ENCODE data around the gene ERBB4.

ERBB4 gene

DNA sequence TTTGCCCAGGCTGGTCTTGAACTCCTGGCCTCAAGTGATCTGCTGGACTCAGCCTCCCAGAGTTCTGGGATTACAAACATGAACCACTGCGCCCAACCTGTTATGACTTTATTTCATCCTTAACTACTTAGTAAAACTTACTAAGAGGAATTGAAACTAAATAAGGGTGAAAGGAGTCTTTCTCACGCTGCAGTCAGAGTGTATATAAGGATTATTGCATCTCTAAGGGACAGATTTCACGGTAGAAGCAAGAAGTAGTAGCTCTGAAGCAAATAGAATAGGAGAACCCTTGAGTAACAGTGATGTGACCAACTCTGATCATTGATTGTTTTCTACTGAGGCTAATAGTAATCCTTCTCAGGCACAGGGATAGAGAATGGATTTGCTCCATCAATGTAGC, 1022.1 kb downstream of the ERBB4 start:
- no peaks in the 10 kb centered on the region for H3K27me3 ChIP-seq
- no peaks in the 10 kb centered on the region; the same call in 1 of the 2 replicates for H3K36me3 ChIP-seq
- no peak for DNase-seq
- H3K4me3 ChIP-seq (ENCODE audit: low read depth, low read length), result no peak overlapping the region
- TF ChIP-seq, protein P1, sequence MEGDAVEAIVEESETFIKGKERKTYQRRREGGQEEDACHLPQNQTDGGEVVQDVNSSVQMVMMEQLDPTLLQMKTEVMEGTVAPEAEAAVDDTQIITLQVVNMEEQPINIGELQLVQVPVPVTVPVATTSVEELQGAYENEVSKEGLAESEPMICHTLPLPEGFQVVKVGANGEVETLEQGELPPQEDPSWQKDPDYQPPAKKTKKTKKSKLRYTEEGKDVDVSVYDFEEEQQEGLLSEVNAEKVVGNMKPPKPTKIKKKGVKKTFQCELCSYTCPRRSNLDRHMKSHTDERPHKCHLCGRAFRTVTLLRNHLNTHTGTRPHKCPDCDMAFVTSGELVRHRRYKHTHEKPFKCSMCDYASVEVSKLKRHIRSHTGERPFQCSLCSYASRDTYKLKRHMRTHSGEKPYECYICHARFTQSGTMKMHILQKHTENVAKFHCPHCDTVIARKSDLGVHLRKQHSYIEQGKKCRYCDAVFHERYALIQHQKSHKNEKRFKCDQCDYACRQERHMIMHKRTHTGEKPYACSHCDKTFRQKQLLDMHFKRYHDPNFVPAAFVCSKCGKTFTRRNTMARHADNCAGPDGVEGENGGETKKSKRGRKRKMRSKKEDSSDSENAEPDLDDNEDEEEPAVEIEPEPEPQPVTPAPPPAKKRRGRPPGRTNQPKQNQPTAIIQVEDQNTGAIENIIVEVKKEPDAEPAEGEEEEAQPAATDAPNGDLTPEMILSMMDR (IDR thresholded peaks at IDR 0.05; ENCODE audit: low read depth, low read length), result no peak
- no peaks in the 10 kb centered on the region for H3K9me3 ChIP-seq
- no peaks in the 10 kb centered on the region for H3K4me1 ChIP-seq

DNA sequence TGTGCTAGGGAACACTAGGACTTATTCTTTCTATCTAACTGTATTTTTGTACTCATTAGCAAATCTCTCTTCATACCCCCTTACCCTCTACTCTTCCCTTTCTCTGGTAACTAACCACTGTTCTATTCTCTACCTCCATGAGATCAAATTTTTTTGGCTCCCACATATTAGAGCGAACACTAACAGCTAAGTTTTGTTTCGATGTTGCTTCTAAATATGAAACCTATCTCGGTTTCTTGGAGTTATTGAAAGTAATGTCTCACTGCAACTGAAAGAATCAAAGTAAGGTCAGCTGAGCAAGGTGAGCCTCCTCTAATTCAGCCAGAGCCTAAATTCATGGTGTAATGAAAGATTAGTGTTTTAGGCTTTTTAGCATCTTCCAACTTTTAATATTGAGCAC, 1024.6 kb downstream of the ERBB4 start:
- H3K27me3 ChIP-seq, result no peaks in the 10 kb centered on the region
- TF ChIP-seq, protein P1 (IDR thresholded peaks at IDR 0.05; ENCODE audit: low read depth, low read length), result no peak
- H3K4me3 ChIP-seq (ENCODE audit: low read depth, low read length), result no peak overlapping the region
- DNase-seq, result no peak
- H3K4me1 ChIP-seq, result no peaks in the 10 kb centered on the region
- H3K36me3 ChIP-seq, result no peaks in the 10 kb centered on the region
- H3K9me3 ChIP-seq, result no peaks in the 10 kb centered on the region

DNA sequence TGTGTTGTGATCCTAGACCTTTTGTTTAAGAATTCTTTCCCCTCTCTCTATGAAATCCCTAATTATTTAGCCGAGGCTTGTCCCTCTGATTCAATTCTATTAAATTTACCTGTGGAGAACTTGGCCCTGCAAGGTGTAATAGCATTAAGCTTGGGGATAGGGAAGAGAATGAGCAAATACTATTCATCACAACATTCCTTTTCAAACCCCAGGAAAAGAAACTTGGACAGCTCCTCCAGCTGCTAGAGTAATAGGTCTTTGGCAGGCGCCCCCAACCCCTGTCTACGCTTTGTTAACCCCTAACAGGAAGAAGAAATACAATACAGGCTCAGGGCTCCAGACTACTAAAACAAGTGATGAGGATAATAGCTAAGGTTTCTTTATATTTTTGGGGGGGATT, 1025.2 kb downstream of the ERBB4 start:
- no peak overlapping the region for H3K4me3 ChIP-seq (ENCODE audit: low read depth, low read length)
- no peaks in the 10 kb centered on the region for H3K36me3 ChIP-seq
- no peaks in the 10 kb centered on the region for H3K9me3 ChIP-seq
- no peaks in the 10 kb centered on the region for H3K4me1 ChIP-seq
- DNase-seq, result no peak
- TF ChIP-seq, protein P1 (IDR thresholded peaks at IDR 0.05; ENCODE audit: low read depth, low read length), result no peak
- H3K27me3 ChIP-seq, result no peaks in the 10 kb centered on the region

DNA sequence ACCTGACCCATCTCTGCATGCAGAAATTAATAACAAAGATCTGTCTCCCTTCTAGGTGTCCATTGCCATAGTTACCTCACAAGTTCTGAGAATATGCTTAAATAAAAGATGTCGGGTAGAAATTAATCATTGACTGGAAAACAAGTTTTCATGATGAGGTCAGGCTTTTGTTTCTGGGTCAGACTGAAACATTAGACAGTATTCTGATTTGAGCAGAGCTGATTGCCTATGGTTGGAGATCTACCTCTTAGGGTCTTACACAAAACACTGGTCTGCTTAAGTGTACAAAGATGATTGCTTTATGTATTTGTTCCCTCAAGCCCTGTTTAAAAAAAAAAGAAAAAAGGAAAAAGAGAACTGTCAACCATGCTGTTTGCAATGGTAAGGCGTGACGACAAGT, 1025.8 kb downstream of the ERBB4 start:
- DNase-seq, result no peak
- Histone ChIP-seq H3K4me3 (ENCODE audit: low read depth, low read length) (no peak overlapping the region), H3K4me1 (no peaks in the 10 kb centered on the region), H3K9me3 (no peaks in the 10 kb centered on the region), H3K36me3 (no peaks in the 10 kb centered on the region), H3K27me3 (no peaks in the 10 kb centered on the region)
- TF ChIP-seq, protein P1 (IDR thresholded peaks at IDR 0.05; ENCODE audit: low read depth, low read length), result no peak

DNA sequence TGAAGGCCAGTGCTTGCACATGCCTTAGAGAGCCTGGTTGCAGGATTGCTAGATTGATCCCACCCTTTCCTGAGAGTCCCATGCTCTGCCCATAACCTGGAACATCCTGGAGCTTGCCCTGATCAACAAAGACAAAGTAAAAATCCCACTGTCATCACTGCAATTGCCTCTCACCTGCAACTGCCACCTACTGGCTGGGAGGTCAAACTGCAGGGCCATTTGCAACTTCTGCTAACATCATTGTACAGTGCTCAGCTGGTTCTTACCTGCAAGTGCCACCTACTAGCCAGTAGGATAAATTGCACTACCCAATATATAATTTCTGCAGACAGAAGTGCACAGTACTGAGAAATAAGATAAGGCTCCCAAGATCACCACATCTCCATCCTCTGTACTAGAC, 1034.7 kb downstream of the ERBB4 start:
- no peaks in the 10 kb centered on the region for H3K27me3 ChIP-seq
- no peak overlapping the region for H3K4me3 ChIP-seq (ENCODE audit: low read depth, low read length)
- TF ChIP-seq, protein P1 (IDR thresholded peaks at IDR 0.05; ENCODE audit: low read depth, low read length), result peak; percentile 66

DNA sequence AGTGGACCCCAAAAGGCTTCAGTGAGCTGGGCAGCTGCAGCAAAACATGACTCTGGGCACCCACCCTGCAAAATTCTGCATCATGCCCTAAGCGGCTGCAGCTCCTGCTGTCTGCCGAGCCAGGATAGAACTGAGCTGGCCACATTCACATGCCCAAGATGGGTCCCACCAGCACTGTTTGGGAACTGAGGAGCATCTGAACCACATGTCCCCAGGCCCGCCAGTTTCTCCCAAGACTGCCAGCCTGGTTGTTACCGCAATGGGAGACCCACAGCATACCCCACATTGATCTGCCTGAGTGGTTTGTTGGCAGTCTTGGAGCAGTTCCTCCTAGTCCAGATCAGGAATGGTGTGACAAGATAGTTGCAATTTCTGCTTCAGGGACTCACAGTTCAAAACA, 1035.4 kb downstream of the ERBB4 start:
- no peaks in the 10 kb centered on the region for H3K4me1 ChIP-seq
- H3K36me3 ChIP-seq, result no peaks in the 10 kb centered on the region
- no peaks in the 10 kb centered on the region for H3K27me3 ChIP-seq
- no peak overlapping the region for H3K4me3 ChIP-seq (ENCODE audit: low read depth, low read length)
- TF ChIP-seq, protein P1 (IDR thresholded peaks at IDR 0.05; ENCODE audit: low read depth, low read length), result no peak
- peaks cover 3% of the 10 kb centered on the region; the same call in 1 of the 2 replicates for H3K9me3 ChIP-seq
- no peak for DNase-seq

More for the DNA sequence above, 1034.7 kb downstream of the ERBB4 start:
- no peaks in the 10 kb centered on the region for H3K4me1 ChIP-seq
- no peak for DNase-seq
- H3K36me3 ChIP-seq, result no peaks in the 10 kb centered on the region
- peaks cover 3% of the 10 kb centered on the region; the same call in 1 of the 2 replicates for H3K9me3 ChIP-seq
